Smooth muscle cell of the brain vasculature (primary cell): Measurements from ENCODE around the gene VANGL2.
"Not testable (repeated sequence)": the region's sequence is repeated elsewhere in the genome, so short reads cannot be mapped to it uniquely, and the experiment has no call there.

Experiments
- DNase-seq: peaks from one replicate; pipeline ENCODE4 v3.0.0-alpha.2; 2012; ENCODE audit warnings: low read depth, low spot score

The VANGL2 gene

DNA sequence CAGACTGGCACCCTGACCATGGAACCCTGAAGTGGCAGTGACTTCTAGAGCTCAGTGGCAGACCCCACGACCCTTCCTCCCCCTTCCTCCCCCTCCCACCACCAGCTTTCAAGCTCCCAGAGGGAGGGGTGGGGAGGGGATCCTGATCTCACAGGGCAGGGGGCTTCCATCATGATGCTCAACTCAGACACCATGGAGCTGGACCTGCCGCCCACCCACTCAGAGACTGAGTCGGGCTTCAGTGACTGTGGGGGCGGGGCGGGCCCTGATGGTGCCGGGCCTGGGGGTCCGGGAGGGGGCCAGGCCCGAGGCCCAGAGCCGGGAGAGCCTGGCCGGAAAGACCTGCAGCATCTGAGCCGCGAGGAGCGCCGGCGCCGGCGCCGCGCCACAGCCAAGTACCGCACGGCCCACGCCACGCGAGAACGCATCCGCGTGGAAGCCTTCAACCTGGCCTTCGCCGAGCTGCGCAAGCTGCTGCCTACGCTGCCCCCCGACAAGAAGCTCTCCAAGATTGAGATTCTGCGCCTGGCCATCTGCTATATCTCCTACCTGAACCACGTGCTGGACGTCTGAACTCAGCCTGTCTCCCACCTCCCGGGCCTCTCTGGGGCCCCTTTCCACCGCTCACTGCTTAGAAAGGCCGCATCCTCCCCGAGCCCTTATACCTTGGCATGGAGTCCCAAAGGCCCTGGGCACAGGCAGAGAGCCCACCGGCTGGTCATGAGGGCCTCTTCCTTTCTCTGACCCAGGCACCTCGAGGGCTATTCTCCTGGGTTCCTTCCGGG lies 29.6 kb upstream of the VANGL2 start:
- no peak for DNase-seq

DNA sequence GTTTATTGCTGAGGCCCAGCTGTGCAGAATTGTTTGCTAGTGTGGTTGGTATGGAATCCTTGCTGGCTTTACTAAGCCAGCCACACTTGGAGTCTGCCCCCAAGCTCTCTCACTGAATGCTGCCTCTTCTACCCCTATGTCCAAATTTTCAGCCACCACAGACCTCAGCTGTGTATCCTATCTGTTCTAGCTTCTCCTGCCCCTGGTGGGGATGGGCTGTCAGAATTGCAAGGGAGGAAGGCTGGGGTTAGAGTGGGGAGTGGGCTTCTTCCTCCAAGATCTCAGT lies 29.1 kb upstream of the VANGL2 start:
- DNase-seq = no peak

DNA sequence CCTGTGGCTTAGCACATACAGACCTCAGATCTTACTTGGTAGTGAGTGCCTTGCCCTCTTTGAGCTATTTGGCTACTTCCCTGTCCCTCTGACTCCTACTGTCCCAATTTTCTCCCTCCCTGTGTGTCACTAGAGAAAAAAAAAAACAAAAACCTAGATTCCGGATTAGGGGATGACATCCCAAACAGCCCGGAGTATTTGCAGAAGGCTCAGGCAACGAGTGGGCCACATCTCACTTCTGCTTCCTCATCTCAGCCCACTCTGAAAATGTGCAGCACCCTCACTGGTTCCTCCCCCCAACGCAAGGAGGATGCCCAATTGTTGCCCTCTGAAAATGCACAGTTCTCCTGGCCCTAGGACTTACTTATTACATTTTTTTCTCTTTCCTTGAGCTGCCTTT lies 28.6 kb upstream of the VANGL2 start:
- no peak for DNase-seq

DNA sequence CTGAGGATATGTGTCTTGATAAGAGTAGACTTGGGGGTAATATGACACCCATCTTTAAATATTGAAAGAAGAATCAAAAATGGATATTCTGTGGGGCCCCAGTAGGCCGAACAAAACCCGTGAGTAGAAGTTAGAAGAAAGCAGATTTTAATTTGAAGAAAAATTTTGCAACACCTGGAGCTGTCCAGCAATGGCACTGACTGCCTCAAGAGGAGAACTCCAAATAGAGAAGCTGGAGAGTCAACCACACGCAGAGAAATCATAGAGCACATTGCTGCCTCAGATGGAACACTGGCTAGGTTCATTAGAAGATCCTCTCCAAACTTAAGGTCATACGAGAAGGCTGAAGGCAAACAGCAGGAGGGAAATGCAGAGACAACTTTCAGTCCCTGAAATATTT lies 26.7 kb upstream of the VANGL2 start:
- DNase-seq = no peak

DNA sequence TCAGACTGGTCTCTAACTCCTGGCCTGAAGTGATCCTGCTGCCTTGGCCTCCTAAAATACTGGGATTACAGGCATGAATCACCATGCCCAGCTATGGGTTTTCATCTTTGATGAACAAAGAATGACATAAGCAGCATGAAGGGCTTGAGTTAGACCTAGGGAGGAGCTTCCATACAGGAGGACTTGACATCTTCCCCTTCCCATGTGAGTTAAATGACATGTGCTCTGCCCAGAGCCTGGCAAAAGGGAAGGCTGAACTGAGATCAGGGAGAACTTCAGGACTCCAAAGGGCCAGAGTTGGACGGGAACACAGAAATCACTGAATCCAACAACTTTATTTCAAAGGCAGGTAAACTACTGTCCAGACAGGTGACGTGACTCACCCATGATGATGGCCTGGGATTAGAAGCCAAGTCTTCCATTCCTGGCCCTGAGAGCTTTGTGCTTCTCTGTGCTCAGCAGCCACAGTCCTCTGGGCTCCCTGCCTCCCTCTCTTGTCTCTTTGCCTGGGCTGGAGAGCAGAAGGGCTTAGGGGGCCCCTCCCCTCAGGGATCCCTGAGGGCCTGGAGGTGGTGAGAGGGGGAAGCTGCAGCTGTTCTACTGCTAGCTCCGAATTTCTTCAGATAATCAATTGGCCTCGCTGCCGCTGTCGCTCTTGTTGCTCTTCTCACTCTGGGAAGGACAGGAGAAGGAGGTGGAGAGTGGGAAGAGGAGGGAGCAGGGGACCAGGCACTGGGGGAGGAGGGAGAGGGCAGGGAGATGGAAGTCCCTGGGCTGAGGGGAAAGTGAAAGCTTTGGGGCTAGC lies 25.9 kb upstream of the VANGL2 start:
- DNase-seq = no peak

DNA sequence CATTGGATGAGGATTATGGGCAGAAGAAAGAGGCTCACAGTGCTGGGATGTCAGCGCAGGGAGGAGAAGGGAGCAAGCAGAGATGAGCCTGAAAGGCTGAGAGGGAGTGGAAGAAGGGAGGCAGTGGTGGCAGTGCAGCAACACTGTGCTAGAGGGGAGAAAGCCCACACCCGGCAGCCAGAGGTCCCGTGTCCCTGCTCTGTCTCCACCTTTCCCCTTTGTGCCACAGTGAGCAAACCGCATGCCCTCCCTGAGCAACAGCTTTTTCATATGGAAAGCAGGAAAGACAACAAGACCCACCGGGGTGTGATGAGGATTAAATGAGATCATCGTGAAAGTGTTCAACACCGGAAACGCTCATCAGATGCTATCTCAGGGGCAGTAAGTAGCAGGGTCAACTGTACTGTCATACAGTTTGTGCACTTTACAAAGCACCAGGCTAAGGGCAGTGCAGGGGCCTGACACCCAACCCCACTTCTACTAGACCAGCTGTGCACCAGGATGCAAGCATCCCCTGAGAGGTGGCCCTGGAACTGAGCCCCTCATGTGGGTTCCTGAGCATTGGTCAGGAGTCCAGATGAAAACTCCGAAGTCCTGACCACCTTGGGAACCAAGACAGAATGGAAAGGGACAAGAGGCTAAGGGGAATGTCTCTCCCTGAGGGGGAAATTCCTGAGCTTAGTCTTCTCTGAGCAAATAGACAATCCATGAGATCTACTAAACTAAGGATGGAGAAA lies 24.4 kb upstream of the VANGL2 start:
- DNase-seq = no peak

DNA sequence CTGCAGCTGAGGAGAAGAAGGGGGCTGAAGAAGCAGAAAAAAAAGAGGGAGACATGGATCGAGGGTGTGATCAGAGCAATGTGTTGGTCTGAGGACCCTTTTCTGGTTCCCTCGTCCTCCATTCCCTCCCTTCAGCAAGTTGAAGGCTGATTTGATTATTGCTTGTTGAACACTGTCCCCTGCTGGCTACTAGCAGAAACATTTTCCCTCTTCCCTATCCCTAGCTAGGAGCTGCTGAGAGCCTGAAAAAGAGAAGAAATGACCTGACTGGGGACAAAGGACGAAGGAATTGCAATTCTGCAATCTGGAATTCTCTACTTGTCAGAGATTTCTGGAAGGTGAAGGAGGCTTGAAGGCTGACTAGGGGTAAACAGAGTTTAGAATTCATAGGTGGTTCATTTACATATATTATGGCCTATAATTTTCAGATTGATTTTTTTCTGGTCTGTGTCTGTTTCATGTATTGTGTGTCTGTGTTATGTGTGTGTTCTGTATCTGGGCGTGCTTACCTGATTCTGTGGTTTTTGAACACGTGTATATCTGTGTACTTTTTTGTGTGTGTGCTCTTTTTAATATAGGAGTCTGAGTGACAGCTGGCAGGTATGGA lies 23.7 kb upstream of the VANGL2 start:
- DNase-seq = peak; percentile 31

DNA sequence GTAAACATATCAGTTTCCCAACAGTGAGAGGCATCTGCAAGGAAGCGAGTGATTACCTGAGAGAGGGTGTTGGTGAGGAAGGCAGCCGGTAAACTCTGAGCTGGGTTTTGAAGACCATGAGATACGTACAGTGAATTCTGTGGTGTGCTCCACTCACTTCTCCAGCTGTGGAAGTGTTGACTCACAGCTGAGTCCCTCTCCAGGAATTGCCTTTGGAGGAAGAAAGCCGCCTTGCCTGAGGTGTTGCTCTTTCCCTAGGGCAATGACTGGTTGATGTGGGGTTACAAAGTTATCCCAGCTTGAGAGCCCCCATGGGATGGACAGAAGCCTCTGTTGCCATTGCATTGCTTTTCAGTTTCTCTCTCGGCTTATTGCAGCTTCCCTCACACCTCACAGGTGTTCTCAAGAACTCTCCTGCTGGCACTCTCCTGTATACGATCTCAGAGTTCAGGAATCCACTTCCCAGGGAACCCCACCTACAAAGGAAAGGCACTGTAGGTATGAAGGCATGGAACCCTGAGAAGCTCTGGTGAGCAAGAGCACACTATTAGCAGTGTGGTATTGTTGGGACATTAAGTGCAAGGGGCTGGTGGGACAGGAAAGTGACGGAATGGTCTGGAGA lies 22.7 kb upstream of the VANGL2 start:
- no peak for DNase-seq

DNA sequence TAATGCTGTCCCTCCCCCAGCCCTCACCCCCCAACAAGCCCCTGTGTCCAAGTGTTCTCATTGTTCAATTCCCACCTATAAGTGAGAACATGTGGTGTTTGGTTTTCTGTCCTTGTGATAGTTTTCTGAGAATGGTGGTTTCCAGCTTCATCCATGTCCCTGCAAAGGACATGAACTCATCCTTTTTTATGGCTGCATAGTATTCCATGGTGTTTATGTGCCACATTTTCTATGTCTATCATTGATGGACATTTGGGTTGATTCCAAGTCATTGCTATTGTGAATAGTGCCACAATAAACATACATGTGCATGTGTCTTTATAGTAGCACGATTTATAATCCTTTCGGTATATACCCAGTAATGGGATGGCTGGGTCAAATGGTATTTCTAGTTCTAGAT lies 15.6 kb upstream of the VANGL2 start:
- not testable (repeated sequence) for DNase-seq

DNA sequence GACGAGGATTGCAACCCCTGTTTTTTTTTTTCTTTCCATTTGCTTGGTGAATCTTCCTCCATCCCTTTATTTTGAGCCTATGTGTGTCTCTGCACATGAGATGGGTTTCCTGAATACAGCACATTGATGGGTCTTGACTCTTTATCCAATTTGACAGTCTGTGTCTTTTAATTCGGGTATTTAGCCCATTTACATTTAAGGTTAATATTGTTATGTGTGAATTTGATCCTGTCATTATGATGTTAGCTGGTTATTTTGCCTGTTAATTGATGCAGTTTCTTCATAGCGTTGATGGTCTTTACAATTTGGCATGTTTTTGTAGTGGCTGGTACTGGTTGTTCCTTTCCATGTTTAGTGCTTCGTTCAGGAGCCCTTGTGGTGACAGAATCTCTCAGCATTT lies 12.0 kb upstream of the VANGL2 start:
- not testable (repeated sequence) for DNase-seq

DNA sequence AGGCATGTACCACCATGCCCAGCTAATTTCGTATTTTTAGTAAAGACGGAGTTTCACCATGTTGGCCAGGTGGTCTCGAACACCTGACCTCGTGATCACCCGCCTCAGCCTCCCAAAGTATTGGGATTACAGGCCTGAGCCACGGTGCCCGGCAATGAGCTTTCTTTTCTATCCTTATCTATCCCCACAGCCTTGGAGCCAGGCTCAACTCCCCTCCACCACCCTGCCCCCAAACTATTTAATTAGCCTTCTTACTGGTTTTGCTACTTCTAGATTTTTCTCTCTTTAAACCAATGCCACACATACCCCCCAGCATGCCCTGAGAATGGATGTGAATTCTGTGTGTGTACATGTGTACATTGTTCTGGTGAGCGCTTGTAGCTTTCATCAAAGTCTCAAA lies 5.7 kb upstream of the VANGL2 start:
- no peak for DNase-seq

DNA sequence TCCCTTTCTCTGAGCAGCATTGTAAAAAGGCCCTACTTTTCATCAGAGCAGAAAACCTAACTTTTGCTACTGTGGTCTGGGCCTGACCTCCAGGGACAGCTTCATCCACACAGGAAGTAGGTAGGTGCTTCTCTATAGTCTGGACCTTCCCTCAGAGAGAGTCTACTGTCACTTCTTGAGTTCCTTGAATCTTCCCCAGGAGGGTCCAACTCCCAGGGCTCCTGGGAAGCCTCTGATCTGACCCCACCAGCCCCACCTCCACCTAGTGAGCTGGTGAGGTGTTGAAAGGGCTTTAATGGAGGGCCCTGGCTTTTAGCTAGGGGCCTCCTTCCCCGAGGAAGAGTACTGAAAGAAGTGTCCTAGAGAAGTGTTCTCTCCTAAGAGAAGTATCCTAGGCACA lies 2.7 kb upstream of the VANGL2 start:
- DNase-seq = no peak

DNA sequence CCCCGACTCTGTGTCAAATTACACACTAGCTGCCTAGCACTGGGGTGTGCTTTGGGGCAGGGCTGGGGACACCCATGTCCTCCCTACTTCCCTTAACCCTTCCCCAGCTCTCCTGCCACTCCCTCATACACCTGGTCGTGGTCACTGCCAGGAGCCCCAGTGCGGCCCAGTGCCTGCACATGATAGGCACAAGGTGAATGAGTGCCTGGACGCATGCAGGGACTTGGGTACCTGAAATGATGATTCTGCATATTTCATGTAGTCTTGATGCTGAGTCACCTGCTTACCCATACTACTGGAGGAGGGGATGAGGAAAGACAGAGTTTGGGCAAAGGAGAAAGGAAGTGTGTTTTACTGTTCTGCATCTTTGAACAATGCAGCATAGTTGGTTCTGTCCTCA lies 1.5 kb upstream of the VANGL2 start:
- no peak for DNase-seq

DNA sequence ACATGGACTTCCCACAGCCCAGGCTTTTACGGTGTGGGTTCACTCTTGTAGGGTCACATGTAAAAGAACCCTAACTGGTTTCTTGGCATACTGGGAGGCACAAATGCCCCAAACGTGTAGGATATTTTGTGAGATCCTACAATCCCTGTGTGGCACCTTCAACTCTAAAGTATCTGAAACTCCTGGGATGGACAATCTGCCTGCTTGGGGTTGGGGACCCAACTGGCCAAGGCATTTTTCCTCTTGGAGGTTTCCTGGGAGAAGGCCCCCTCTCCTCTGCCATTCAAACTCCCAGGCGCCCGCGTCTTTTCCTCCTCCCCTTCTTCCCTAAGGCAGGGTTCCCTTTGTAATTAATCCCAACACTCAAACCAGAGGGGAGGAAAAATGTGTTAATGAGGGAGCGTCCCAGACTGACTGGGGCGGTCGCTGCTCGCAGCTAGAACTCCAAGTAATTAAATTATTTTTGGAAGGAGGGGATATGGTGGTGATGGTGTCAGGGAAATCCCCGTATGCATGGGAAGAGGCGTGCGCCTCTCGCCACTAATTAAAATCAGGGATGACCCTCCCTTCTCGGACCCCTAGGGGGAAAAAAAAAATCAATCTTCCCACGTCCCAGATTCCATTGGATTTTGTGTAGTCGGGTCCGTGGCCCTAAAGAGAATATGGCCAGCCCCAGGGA lies 681 bp upstream of the VANGL2 start:
- no peak for DNase-seq

DNA sequence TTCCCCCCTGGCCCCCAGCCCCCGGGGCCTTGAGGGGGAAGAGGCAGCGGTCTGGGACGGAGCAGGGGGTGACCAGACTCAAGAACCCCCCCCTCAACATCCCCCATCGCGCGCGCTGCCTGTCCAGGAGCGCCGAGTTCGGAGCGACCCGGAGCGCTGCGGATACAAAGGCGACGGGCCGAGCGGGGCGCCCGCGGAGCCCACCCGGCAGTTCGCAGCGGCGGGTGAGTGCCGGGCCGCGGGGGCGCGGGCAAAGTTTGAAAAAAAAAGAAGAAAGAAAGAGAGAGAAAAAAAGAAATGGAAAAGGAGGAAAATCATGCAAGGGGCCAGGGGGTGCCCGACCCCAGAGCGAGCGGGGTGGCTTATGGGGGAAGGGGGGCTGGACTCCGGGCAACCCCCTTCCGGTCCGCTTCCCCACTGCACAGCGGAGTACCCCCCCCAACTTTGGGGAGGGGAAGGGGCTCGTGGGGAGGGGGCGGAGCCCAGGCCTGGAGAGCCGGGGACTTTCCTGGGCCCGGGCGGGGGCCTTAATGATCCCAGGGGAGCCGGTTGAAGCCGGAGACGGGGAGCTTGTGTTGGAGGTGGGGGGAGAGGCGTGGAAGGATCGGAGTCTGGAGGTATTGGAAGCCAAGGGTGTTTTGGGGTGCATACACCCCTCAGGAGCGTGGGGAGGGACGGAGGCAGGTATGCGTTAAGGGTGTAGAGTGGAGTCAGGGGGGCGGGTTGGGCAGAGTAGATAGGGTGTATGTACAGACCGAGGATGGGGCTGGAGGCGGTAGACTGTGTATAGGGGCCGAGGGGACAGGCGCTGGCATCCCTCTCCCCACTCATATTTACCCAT lies 502 bp downstream of the VANGL2 start:
- no peak for DNase-seq

DNA sequence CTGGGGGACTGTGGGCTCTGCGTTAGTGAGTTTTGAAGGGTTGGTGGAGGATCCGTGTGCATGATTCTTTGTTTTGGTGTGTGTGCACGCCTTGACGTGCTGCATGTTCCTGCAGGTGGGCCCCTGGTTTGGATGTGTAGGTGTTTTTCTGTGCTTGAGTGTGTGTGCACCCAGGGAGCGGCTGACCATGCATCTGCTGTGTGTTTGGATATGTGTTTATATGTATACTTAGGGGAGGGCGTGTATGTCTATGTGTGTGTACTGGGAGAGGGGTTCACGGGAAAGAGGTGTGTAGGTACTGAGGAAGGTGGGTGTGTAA lies 1.1 kb downstream of the VANGL2 start:
- DNase-seq = no peak

DNA sequence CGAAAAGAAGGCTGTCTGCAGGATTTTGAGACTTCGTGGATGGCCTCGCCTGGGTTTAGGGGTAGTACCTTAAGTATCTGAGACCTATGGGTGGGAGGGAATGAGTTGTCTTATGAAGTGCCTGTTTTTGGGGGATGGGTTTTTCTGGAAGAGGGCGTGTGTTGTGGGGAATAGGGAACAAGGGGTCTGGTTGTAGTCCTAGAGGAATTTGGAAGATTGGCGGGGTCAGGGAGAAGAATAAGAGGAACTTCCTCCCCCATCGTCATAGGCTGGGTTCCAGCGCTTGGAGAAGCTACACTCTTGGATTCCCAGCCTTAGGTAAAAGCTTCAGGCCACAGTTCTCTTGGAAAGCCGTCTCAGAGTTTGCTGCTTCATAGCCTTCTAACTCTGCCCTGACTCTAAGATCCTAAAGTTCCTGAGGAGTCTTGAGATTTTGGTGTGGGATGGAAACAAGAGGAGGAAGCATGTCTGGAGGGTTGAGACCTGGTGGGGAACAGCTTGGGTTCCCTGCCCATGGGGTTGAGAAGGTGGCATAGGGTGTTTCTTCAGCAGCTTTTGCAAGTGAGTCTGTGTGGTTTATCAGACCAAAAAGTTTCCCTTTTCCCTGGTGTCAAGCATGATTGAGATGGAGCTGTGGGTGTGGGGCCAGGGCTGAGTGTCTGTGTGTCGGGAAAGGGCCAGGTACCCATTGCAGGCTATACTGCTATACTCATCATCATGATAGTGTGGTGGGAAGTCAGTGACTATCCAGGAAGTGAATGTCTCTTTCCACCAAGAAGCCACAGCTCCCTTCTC lies 1.8 kb downstream of the VANGL2 start:
- no peak for DNase-seq

DNA sequence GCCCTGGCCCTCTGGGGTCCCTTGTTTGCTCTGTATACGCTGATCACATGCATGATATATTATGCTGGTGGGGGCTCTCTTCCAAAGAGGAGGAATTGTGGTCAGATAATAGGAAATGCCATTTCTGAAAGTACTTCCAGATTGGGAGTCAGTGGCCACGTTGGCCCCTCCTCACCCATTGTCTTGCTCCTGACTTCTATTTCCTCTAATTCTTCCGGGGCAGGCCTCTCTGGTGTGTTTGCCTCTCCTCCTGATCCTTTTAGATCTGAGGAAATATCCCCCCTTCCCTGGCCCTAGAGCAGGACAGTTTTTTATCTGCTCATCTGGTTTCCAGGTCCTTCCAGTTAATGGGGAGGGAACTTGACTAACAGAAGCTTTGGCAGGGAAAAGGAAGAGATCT lies 2.9 kb downstream of the VANGL2 start:
- no peak for DNase-seq

DNA sequence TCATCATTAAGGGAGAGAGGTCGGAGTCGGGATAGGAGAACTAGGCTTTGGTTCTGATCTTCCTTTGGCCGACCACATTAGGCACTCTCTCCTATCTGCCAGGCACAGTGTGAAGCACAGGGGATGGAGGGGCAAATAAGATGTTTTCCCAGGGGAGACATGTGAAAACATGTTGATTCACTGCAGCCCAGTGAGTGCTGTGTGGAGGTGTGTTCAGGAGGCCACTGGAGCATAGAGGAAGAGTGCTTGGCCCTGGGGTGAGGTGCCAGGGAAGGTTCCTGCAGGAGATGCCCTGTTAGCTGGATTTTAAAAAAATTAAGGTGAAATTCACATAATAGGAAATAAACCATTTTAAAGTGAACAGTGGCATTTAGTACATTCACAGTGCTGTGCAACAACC lies 3.7 kb downstream of the VANGL2 start:
- no peak for DNase-seq
